Mesendoderm (in vitro differentiated cells): ENCODE measurements around the gene RASGRP1.

Experiments used
- DNase-seq: peaks from one replicate; pipeline ENCODE4 v3.0.0; 2013
- H2AK5ac ChIP-seq: 2 replicates; pipeline ENCODE4 v1.6.1; 2013; ENCODE audit warnings: low read length, inconsistent platforms
- H2BK120ac ChIP-seq: 2 replicates; pipeline ENCODE4 v1.6.1; 2013; ENCODE audit warnings: low read depth, mild to moderate bottlenecking, low read length, moderate library complexity, mixed read lengths
- H2BK15ac ChIP-seq: replicated peaks from 2 replicates; pipeline ENCODE4 v1.6.1; 2013; ENCODE audit warnings: low read depth, mild to moderate bottlenecking, moderate library complexity
- H2BK5ac ChIP-seq: 2 replicates; pipeline ENCODE4 v1.6.1; 2013; ENCODE audit warnings: low read length, inconsistent platforms
- H3K18ac ChIP-seq: 2 replicates; pipeline ENCODE4 v1.6.1; 2013; ENCODE audit warnings: mild to moderate bottlenecking, low read length, mixed read lengths
- H3K23ac ChIP-seq: one replicate; pipeline ENCODE4 v1.6.1; 2013; ENCODE audit warnings: low read length
- H3K27ac ChIP-seq: 2 replicates; pipeline ENCODE4 v1.5.1; 2013; ENCODE audit warnings: low read depth, mild to moderate bottlenecking, inconsistent platforms, low read length, moderate library complexity
- H3K27me3 ChIP-seq: 2 replicates; pipeline ENCODE4 v1.6.1; 2013; ENCODE audit warnings: low read length, control low read depth, mild to moderate bottlenecking, inconsistent platforms; ENCODE audit not compliant: insufficient read depth, poor library complexity
- H3K36me3 ChIP-seq: 2 replicates; pipeline ENCODE4 v1.6.1; 2013; ENCODE audit warnings: low read length, inconsistent platforms; ENCODE audit not compliant: control insufficient read depth, insufficient read depth
- H3K4ac ChIP-seq: one replicate; pipeline ENCODE4 v1.6.1; 2013; ENCODE audit warnings: low read depth, mild to moderate bottlenecking, low read length, moderate library complexity
- H3K4me1 ChIP-seq: 2 replicates; pipeline ENCODE4 v1.6.1; 2013; ENCODE audit warnings: low read depth, low read length, inconsistent platforms; ENCODE audit not compliant: control insufficient read depth
- H3K4me2 ChIP-seq: 2 replicates; pipeline ENCODE4 v1.6.1; 2013; ENCODE audit warnings: low read length
- H3K4me3 ChIP-seq: 2 replicates; pipeline ENCODE4 v1.5.1; 2013; ENCODE audit warnings: mild to moderate bottlenecking, low read length
- H3K56ac ChIP-seq: one replicate; pipeline ENCODE4 v1.6.1; 2013; ENCODE audit warnings: low read length
- H3K79me1 ChIP-seq: 2 replicates; pipeline ENCODE4 v1.6.1; 2013; ENCODE audit warnings: low read length, inconsistent platforms
- H3K79me2 ChIP-seq: 2 replicates; pipeline ENCODE4 v1.6.1; 2013; ENCODE audit warnings: mild to moderate bottlenecking, low read length; ENCODE audit not compliant: control insufficient read depth, insufficient read depth
- H3K9ac ChIP-seq: 2 replicates; pipeline ENCODE4 v1.6.1; 2013; ENCODE audit warnings: low read length, inconsistent platforms
- H4K5ac ChIP-seq: one replicate; pipeline ENCODE4 v1.6.1; 2013; ENCODE audit warnings: low read length
- H4K8ac ChIP-seq: one replicate; pipeline ENCODE4 v1.6.1; 2013; ENCODE audit warnings: low read depth, mild to moderate bottlenecking, control low read depth, low read length, moderate library complexity
- WGBS: extraction: QIAGEN DNeasy Blood & Tissue Kit; methylation state at CpG from one replicate; pipeline ENCODE4 v1.1.7; 2013; ENCODE audit warnings: low lambda C conversion rate, missing lambda C conversion rate; ENCODE audit not compliant: insufficient coverage; ENCODE audit errors: extremely low coverage; 5-methylcytosine and 5-hydroxymethylcytosine counted together

Gene RASGRP1

GRCh38 chr15:38559131-38559530, 5.5 kb downstream of the RASGRP1 start:
- Histone ChIP-seq H3K4me1 (peaks cover 5% of the 10 kb centered on the region), H2BK120ac (no peak overlapping the region), H3K4me3 (no peak overlapping the region), H2AK5ac (no peak overlapping the region), H3K4ac (no peak overlapping the region), H3K27ac (no peak overlapping the region), H3K4me2 (no peak overlapping the region), H3K79me2 (no peaks in the 10 kb centered on the region), H3K79me1 (no peaks in the 10 kb centered on the region), H3K27me3 (no peaks in the 10 kb centered on the region), H4K8ac (no peak overlapping the region), H3K9ac (no peak overlapping the region), H2BK15ac (no peak overlapping the region), H4K5ac (no peak overlapping the region), H3K56ac (no peak overlapping the region), H2BK5ac (no peak overlapping the region), H3K36me3 (no peaks in the 10 kb centered on the region), H3K18ac (no peak overlapping the region), H3K23ac (no peak overlapping the region)
- no peak for DNase-seq
- 100% methylated on average over 1 of the region's 4 CpGs for WGBS

GRCh38 chr15:38558372-38559059, 6.1 kb downstream of the RASGRP1 start:
- WGBS, result no CpG with 5 or more reads among the region's 6 CpGs
- no peak overlapping the region for H2BK15ac ChIP-seq
- no peak overlapping the region for H2AK5ac ChIP-seq
- H4K5ac ChIP-seq, result no peak overlapping the region
- no peak overlapping the region for H3K23ac ChIP-seq
- H3K79me2 ChIP-seq, result no peaks in the 10 kb centered on the region
- H3K27me3 ChIP-seq, result no peaks in the 10 kb centered on the region
- no peak overlapping the region for H3K4ac ChIP-seq
- no peak overlapping the region for H3K56ac ChIP-seq
- no peak overlapping the region for H2BK5ac ChIP-seq
- H3K4me3 ChIP-seq, result no peak overlapping the region
- H3K18ac ChIP-seq, result no peak overlapping the region
- DNase-seq, result no peak
- no peak overlapping the region for H3K4me2 ChIP-seq
- H3K36me3 ChIP-seq, result no peaks in the 10 kb centered on the region
- no peaks in the 10 kb centered on the region for H3K79me1 ChIP-seq
- H3K9ac ChIP-seq, result no peak overlapping the region
- no peak overlapping the region for H3K27ac ChIP-seq
- H2BK120ac ChIP-seq, result no peak overlapping the region
- no peak overlapping the region for H4K8ac ChIP-seq
- H3K4me1 ChIP-seq, result peaks cover 5% of the 10 kb centered on the region

- Histone ChIP-seq H3K79me2 (no peaks in the 10 kb centered on the region), H3K23ac (no peak overlapping the region), H4K5ac (no peak overlapping the region), H2BK15ac (no peak overlapping the region), H2AK5ac (no peak overlapping the region), H3K4me3 (no peak overlapping the region), H3K4ac (no peak overlapping the region), H3K79me1 (no peaks in the 10 kb centered on the region), H3K36me3 (no peaks in the 10 kb centered on the region), H3K56ac (no peak overlapping the region), H4K8ac (no peak overlapping the region), H3K9ac (no peak overlapping the region), H3K27me3 (no peaks in the 10 kb centered on the region), H2BK5ac (no peak overlapping the region), H3K4me1 (peaks cover 5% of the 10 kb centered on the region), H2BK120ac (no peak overlapping the region), H3K18ac (no peak overlapping the region), H3K27ac (no peak overlapping the region), H3K4me2 (no peak overlapping the region)
- no CpG with 5 or more reads among the region's 10 CpGs for WGBS
- no peak for DNase-seq
Measured at GRCh38 chr15:38557921-38558320, 6.7 kb downstream of the RASGRP1 start.

- no peak for DNase-seq
- H3K4me2 ChIP-seq, result no peak overlapping the region
- H3K79me1 ChIP-seq, result no peaks in the 10 kb centered on the region
- no peak overlapping the region for H3K4me3 ChIP-seq
- H3K36me3 ChIP-seq, result no peaks in the 10 kb centered on the region
- WGBS, result no CpG with 5 or more reads among the region's 5 CpGs
- H2BK5ac ChIP-seq, result no peak overlapping the region
- H3K56ac ChIP-seq, result no peak overlapping the region
- H2AK5ac ChIP-seq, result no peak overlapping the region
- no peak overlapping the region for H2BK120ac ChIP-seq
- H3K4me1 ChIP-seq, result peaks cover 5% of the 10 kb centered on the region
- H4K5ac ChIP-seq, result no peak overlapping the region
- no peak overlapping the region for H3K23ac ChIP-seq
- H3K18ac ChIP-seq, result no peak overlapping the region
- no peaks in the 10 kb centered on the region for H3K27me3 ChIP-seq
- no peaks in the 10 kb centered on the region for H3K79me2 ChIP-seq
- no peak overlapping the region for H3K27ac ChIP-seq
- H4K8ac ChIP-seq, result no peak overlapping the region
- no peak overlapping the region for H3K9ac ChIP-seq
- H3K4ac ChIP-seq, result no peak overlapping the region
- H2BK15ac ChIP-seq, result no peak overlapping the region
Measured at GRCh38 chr15:38555686-38556334, 8.8 kb downstream of the RASGRP1 start.

- Histone ChIP-seq H3K36me3 (no peaks in the 10 kb centered on the region), H2AK5ac (no peak overlapping the region), H2BK5ac (no peak overlapping the region), H2BK120ac (no peak overlapping the region), H3K79me2 (no peaks in the 10 kb centered on the region), H4K8ac (no peak overlapping the region), H3K18ac (no peak overlapping the region), H3K9ac (no peak overlapping the region), H3K56ac (no peak overlapping the region), H3K4me3 (no peak overlapping the region), H3K79me1 (no peaks in the 10 kb centered on the region), H2BK15ac (no peak overlapping the region), H3K4me2 (no peak overlapping the region), H3K27me3 (no peaks in the 10 kb centered on the region), H3K4me1 (peaks cover 5% of the 10 kb centered on the region), H4K5ac (no peak overlapping the region), H3K4ac (no peak overlapping the region), H3K27ac (no peak overlapping the region), H3K23ac (no peak overlapping the region)
- no peak for DNase-seq
- WGBS, result no CpG with 5 or more reads among the region's 4 CpGs
Measured at GRCh38 chr15:38554354-38554753, 10.3 kb downstream of the RASGRP1 start.
